ENCODE data around the gene HOATZ.
A peak's percentile ranks its signal among the peaks of the same experiment; 100 is the strongest.

HOATZ gene

GRCh38 chr11:111549196-111549868 is 34.8 kb downstream of the HOATZ start:
- peak; percentile 61 for DNase-seq (ENCODE audit: low read depth)

- DNase-seq (ENCODE audit: low read depth): peak; percentile 59
Observed at GRCh38 chr11:111549869-111550203, 35.3 kb downstream of the HOATZ start.

- DNase-seq (ENCODE audit: low read depth): no peak
Observed at GRCh38 chr11:111550258-111550657, 35.7 kb downstream of the HOATZ start.

- DNase-seq (ENCODE audit: low read depth): no peak
Observed at GRCh38 chr11:111554532-111554931, 40.0 kb downstream of the HOATZ start.

- DNase-seq (ENCODE audit: low read depth): peak; percentile 53
Observed at GRCh38 chr11:111555255-111555654, 40.7 kb downstream of the HOATZ start.

GRCh38 chr11:111557425-111558111 is 43.0 kb downstream of the HOATZ start:
- peak; percentile 99 for DNase-seq (ENCODE audit: low read depth)

- DNase-seq (ENCODE audit: low read depth): no peak
Observed at GRCh38 chr11:111559800-111560464, 45.4 kb downstream of the HOATZ start.

GRCh38 chr11:111560800-111561199 is 46.2 kb downstream of the HOATZ start:
- DNase-seq (ENCODE audit: low read depth): no peak

- no peak for DNase-seq (ENCODE audit: low read depth)
Observed at GRCh38 chr11:111561306-111561705, 46.7 kb downstream of the HOATZ start.

- peak; percentile 90 for DNase-seq (ENCODE audit: low read depth)
Observed at GRCh38 chr11:111561791-111562325, 47.3 kb downstream of the HOATZ start.

GRCh38 chr11:111562692-111563389 is 48.3 kb downstream of the HOATZ start:
- no peak for DNase-seq (ENCODE audit: low read depth)

GRCh38 chr11:111565114-111565720 is 50.6 kb downstream of the HOATZ start:
- peak; percentile 70 for DNase-seq (ENCODE audit: low read depth)

- no peak for DNase-seq (ENCODE audit: low read depth)
Observed at GRCh38 chr11:111566324-111566723, 51.7 kb downstream of the HOATZ start.

GRCh38 chr11:111569476-111569875 is 54.9 kb downstream of the HOATZ start:
- peak; percentile 78 for DNase-seq (ENCODE audit: low read depth)

GRCh38 chr11:111570796-111571195 is 56.2 kb downstream of the HOATZ start:
- DNase-seq (ENCODE audit: low read depth): peak; percentile 22

- DNase-seq (ENCODE audit: low read depth): peak; percentile 18
Observed at GRCh38 chr11:111571829-111572501, 57.4 kb downstream of the HOATZ start.

GRCh38 chr11:111572581-111572980 is 58.0 kb downstream of the HOATZ start:
- no peak for DNase-seq (ENCODE audit: low read depth)

GRCh38 chr11:111573821-111574249 is 59.3 kb downstream of the HOATZ start:
- DNase-seq (ENCODE audit: low read depth): no peak

GRCh38 chr11:111574373-111575225 is 60.0 kb downstream of the HOATZ start:
- no peak for DNase-seq (ENCODE audit: low read depth)

- no peak for DNase-seq (ENCODE audit: low read depth)
Observed at GRCh38 chr11:111575740-111576139, 61.2 kb downstream of the HOATZ start.
